ENCODE results near the gene FAM149A. TPM values are rescaled to one million over a fixed set of nuclear protein-coding genes. Genes with fewer than 3 reads are reported as not detected.

The FAM149A gene
- polyA plus RNA-seq, 3 donors: not detected

- 87% methylated on average over 3 of the region's 3 CpGs for WGBS (ENCODE audit: insufficient coverage)
- H3K27me3 ChIP-seq (ENCODE audit: control insufficient read depth in 2 of 2, insufficient read depth in 2 of 2, low read length in 2 of 2): peaks cover 26 to 42% of the 10 kb centered on the region in 2 donors
These were observed 3.9 kb downstream of the FAM149A start for GRCh38 chr4:186108391-186108790.

GRCh38 chr4:186109245-186109644, 4.7 kb downstream of the FAM149A start:
- Mint-ChIP-seq H3K4me1 (peaks cover 1% of the 10 kb centered on the region), H3K9me3 (peaks cover 0 to 6% (median 2%) of the 10 kb centered on the region in 7 donors), H3K27me3 (ENCODE audit: low read depth in 3 of 3) (peaks cover 29 to 37% (median 33%) of the 10 kb centered on the region in 3 donors), H3K36me3 (peaks cover 0 to 2% of the 10 kb centered on the region in 2 donors), H3K27ac (peak overlapping the region in 1 of 7 donors; percentile 10), H3K4me3 (no peak overlapping the region)
- H3K27ac ChIP-seq (ENCODE audit: low read depth in 1 of 2, low read length in 2 of 2): no peak overlapping the region
- H2AFZ ChIP-seq (ENCODE audit: insufficient read depth, low read depth, low read length, poor library complexity, severe bottlenecking): no peak overlapping the region
- peaks cover 23 to 34% of the 10 kb centered on the region in 2 donors for H3K27me3 ChIP-seq (ENCODE audit: control insufficient read depth in 2 of 2, insufficient read depth in 2 of 2, low read length in 2 of 2)
- H3K4me2 ChIP-seq (replicated peaks; ENCODE audit: extremely low read depth, low read length, poor library complexity, severe bottlenecking): no peak overlapping the region
- H4K20me1 ChIP-seq (ENCODE audit: insufficient read depth, low read length): no peaks in the 10 kb centered on the region
- no peak for TF ChIP-seq CTCF (IDR thresholded peaks at IDR 0.05)
- no peaks in the 10 kb centered on the region for H3K79me2 ChIP-seq (ENCODE audit: insufficient read depth, low read length)
- intact Hi-C loops (cut with micrococcal nuclease): no loop called here
- DNase-seq: no peak
- no peak overlapping the region for H3K9ac ChIP-seq (ENCODE audit: insufficient read depth, low read length, poor library complexity, severe bottlenecking)
- H3K9me3 ChIP-seq (replicated peaks in 1 of 2; ENCODE audit: control insufficient read depth in 1 of 2, insufficient read depth in 1 of 2, low read length in 2 of 2): peaks cover 0 to 7% of the 10 kb centered on the region in 2 donors
- H3K4me1 ChIP-seq (ENCODE audit: control insufficient read depth in 1 of 2, insufficient read depth in 2 of 2, low read length in 2 of 2): no peaks in the 10 kb centered on the region
- WGBS (ENCODE audit: insufficient coverage): 100% methylated on average over 2 of the region's 4 CpGs
- no peak overlapping the region for H3K4me3 ChIP-seq (replicated peaks in 1 of 3; ENCODE audit: low read depth in 2 of 3, low read length in 3 of 3)
- H3K36me3 ChIP-seq (replicated peaks in 1 of 2; ENCODE audit: control insufficient read depth in 1 of 2, insufficient read depth in 2 of 2, low read length in 2 of 2): no peaks in the 10 kb centered on the region

More at GRCh38 chr4:186108391-186108790, 3.9 kb downstream of the FAM149A start:
- Histone ChIP-seq H3K9ac (ENCODE audit: insufficient read depth, low read length, poor library complexity, severe bottlenecking) (no peak overlapping the region), H3K4me3 (replicated peaks in 1 of 3; ENCODE audit: low read depth in 2 of 3, low read length in 3 of 3) (no peak overlapping the region), H3K36me3 (replicated peaks in 1 of 2; ENCODE audit: control insufficient read depth in 1 of 2, insufficient read depth in 2 of 2, low read length in 2 of 2) (no peaks in the 10 kb centered on the region), H3K9me3 (replicated peaks in 1 of 2; ENCODE audit: control insufficient read depth in 1 of 2, insufficient read depth in 1 of 2, low read length in 2 of 2) (peaks cover 0 to 11% of the 10 kb centered on the region in 2 donors), H3K4me2 (replicated peaks; ENCODE audit: extremely low read depth, low read length, poor library complexity, severe bottlenecking) (no peak overlapping the region), H3K27ac (ENCODE audit: low read depth in 1 of 2, low read length in 2 of 2) (no peak overlapping the region), H2AFZ (ENCODE audit: insufficient read depth, low read depth, low read length, poor library complexity, severe bottlenecking) (no peak overlapping the region), H3K4me1 (ENCODE audit: control insufficient read depth in 1 of 2, insufficient read depth in 2 of 2, low read length in 2 of 2) (no peaks in the 10 kb centered on the region), H3K79me2 (ENCODE audit: insufficient read depth, low read length) (no peaks in the 10 kb centered on the region), H4K20me1 (ENCODE audit: insufficient read depth, low read length) (no peaks in the 10 kb centered on the region)
- Mint-ChIP-seq H3K4me1 (peaks cover 1% of the 10 kb centered on the region), H3K36me3 (peaks cover 0 to 2% of the 10 kb centered on the region in 2 donors), H3K27me3 (ENCODE audit: low read depth in 3 of 3) (peaks cover 38 to 46% (median 42%) of the 10 kb centered on the region in 3 donors), H3K9me3 (peaks cover 0 to 12% (median 2%) of the 10 kb centered on the region in 7 donors), H3K4me3 (peak overlapping the region in 1 of 2 donors; percentile 2), H3K27ac (peak overlapping the region in 1 of 7 donors; percentile 32)
- no peak for TF ChIP-seq CTCF (IDR thresholded peaks at IDR 0.05)
- intact Hi-C loops (cut with micrococcal nuclease): no loop called here
- DNase-seq: no peak
